Brain pericyte (primary cell): ENCODE data around the gene KCNH6.

Experiments used
- DNase-seq: peaks from one replicate; pipeline ENCODE4 v3.0.0-alpha.2; 2012; ENCODE audit warnings: low read depth, low spot score

KCNH6 gene

DNA sequence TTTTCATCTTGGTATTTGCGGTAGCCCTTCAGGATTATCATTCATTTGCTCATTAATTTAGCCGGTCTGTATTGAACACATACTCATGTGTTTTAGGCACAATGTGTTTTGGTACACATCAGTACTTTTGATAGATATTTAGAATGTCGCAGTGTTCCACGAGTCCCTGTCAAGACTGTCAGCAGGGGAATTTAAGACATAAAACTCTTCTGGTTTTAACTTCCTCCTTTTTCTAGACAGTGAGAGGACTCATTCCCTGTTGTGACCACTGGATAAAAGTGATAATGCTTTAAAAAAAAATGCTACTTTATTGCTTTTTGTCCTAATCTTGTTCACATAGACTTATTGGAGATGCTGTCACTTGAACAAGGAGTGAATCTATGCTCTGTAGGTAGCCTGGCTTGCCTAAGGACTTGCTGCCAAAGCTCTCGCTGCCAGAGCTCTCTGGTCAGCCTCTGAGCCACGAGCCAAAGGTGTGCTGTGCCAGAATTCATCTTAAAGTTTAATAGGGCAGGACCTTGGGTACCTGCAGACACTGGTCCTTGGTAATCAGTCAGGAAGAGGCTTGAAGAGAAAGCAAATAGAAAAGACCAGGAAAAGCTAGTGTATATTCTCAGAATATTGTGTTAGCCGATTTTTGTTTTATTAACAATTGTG lies 32.5 kb downstream of the KCNH6 start:
- DNase-seq = no peak

DNA sequence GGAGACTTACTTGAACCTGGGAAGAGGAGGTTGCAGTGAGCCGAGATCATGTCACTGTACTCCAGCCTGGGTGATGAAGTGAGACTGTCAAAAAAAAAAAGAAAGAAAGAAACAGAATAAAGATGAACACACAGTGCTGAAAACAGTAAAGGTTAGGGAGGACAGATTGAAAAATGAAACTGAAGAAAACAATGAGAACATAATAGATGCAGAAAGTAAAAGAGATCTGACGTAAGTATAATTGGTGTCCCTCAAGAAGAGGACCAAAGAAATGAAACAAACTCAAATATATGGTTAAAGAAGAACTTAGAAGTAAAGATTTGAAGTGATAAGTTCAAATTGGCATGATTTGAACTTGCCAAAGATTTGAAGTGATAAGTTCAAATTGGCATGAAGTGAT lies 34.3 kb downstream of the KCNH6 start:
- no peak for DNase-seq

DNA sequence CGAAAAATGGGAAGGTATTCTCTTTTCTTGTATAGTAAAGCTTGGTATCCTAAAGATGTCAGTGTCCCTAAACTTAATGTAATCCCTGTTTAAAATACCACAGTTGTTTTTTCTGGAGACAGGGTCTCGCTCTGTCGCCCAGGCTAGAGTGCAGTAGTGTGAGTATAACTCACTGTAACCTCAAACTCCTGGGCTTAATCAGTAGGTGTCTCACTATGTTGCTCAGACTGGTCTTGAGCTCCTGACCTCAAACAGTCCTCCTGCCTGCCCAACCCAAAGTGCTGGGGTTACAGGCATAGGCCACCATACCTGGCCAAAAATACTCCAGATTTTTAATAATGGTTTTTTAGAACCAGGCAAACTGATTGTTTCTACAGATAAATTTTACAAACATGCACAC lies 35.3 kb downstream of the KCNH6 start:
- DNase-seq = no peak

DNA sequence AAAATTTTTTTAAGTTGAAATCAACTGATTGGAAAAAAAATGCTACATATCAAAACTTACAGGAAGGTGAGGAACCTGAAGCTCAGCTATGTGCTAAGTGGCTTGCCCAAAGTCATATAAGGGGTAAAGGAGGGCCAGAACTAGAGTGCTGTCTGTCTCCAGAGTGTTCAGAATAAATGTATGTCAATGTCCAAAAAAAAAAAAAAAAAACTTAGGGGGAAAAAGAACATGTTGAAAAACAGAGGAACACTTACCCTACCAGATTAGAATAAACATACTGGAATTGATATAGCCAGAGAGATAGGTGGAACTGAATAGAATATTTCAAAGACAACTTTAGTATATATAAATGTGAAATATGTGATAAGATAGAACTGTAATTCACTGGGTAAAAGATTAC lies 38.7 kb downstream of the KCNH6 start:
- no peak for DNase-seq

DNA sequence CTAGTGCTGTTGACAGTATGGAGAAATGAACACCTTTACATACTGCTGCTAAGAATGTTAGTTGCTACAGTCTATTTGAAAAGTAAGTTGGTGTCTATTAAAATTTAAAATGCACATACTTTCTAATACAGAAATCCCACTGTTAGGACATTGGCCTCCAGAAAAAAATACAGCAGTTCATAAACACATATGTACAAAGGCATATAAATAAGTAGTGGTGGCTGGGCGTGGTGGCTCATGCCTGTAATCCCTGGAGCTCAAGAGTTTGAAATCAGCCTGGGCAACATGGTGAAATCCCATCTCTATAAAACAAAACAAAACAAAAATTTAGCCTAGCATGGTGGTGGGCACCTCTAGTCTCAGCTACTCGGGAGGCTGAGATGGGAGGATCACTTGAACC lies 40.2 kb downstream of the KCNH6 start:
- no peak for DNase-seq

DNA sequence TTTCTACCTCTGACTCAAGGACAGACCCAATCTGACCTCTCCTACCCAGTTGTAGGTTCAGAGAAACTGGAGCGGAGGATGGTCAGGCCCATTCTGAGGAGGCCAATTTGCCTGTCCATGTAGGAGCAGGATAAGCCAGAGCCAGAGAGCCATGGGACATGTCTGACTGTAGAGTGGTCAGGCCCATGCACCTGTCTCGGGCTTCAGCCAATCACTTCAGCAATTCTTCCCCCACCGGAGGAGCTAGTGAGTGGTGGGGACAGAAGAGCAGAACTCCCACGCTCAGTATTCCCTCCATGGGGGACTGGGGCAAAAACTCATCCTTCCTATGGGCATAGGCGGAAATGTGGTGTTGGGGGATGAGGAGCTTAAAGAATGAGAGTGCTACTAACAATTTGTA lies 41.4 kb downstream of the KCNH6 start:
- no peak for DNase-seq

DNA sequence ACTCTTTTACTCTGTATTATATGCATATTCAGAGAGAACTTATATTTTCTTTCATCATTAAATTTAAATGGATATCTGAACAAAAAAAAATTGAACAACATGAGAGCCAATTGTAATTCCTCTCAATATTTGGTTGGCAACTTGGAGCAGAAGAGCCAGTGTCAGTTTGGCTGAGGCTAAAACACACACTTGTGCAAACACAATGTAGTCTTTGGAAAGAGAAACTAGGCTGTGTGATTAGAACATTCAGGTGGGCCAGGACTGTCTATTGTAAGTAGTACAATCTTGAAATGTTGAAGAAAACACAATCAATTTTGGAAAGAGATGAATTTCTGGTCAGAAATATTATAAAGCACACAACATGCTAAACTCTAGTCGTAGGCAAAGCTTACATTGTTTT lies 44.1 kb downstream of the KCNH6 start:
- no peak for DNase-seq

DNA sequence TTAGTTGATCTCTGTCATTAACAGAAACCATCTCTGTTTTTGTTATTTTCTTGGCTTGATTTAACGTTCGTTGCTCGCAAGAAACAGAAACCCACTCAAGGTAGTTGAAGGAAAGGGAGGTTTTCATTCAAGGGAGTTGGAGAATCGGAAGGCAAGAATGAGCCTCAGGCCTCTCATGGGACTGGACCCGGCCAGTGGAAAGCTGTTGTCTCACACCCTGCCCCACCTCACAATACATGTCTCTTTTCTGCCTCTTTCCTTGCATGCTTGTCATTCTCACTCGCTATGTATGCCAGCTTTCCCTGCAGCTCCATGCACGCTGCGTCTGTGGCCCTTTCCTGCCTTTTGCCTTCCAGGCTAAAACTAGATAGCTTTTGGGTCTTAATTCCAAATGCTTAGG lies 45.4 kb downstream of the KCNH6 start:
- no peak for DNase-seq

DNA sequence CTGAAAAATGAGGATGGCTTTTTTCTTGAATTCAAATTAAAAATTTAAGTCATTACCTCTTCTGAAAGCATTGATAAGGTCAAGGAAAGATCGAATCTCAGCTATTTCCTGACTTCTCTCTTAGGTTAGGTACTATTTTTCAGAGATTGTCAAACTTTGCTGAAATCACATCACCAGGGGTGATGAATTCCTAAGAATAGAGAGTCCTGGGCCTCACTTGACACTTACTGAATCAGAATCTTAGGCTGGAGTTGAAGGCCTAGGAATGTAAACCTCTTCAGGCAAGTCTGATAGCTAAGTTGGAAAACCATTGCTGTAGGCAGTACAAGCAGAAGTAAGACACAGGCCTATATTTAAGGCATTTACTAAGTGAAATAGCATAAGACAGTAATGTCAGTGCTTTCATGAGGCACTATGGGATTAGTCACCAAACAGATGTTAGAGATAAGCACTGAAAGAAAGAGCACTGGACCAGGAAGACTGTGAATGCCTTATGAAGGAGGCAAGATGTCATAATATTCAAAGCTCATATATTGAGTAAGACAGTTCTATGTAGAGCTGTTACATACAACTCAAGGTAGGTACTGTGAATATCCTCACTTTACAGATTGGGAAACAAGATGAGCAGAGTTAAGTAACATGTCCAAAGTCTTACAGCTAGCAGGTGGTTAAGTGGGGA lies 48.6 kb downstream of the KCNH6 start:
- DNase-seq = no peak

DNA sequence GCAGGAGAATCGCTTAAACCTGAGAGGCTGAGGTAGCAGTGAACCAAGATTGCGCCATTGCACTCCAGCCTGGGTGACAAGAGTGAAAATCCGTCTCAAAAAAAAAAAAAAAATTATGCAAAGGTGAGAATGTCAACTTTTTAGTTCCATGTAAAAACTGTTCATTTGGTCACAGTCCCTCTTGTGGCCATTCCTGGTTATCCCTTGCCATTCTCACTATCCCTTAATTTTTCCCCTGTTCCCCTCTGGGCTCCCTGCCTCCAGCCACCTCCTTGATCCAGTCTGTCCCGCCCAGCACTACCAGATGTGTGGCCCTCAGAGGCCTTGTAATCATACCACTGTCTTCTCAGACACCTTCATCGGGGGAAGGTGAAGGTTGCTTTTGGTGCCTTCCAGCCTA lies 50.5 kb downstream of the KCNH6 start:
- DNase-seq = no peak

DNA sequence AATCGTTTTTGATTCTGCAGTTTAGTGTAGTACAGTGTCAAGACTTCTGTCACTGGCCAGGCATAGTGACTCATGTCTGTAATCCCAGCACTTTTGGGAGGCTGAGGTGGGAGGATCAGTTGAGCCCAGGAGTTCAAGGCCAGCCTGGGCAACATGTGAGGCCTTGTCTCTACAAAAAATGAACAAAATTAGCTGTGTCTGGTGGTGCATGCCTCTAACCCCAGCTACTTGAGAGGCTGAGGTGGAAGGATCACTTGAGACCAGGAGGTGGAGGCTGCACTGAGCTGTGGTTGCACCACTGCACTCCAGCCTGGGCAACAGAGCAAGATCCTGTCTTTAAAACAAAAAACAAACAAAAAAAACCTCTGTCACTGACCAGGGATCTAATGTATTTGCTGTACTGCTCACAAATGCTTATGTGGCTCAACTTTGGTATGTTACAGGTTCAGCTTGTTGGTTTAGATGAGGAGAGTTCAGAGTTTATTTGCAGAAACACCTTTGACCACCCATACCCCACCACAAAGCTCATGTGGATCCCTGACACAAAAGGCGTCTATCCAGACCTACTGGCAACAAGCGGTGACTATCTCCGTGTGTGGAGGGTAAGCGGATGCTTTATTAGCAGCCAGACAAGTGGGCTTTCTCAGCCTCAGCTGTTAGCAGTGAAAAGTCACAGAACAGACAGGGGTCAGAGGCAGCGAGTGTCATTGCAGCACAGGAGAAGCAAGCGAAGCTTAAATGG lies 55.0 kb downstream of the KCNH6 start:
- no peak for DNase-seq

DNA sequence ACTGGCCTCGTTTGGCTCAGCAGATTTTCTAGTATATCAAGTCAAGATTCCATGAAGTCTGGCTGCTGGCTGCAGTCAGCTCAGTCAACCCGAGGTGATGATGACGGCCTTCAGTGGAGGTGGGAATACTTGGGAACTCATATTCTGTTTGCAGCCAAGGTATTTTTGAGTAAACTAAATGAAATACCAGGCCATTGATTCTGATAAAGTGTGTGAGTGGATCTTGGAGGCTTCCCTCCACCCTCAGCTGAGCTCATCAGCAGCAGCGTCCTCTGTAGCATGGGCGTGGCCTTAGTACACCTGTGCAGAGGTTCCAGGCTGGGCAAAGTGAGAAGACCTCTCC lies 55.6 kb downstream of the KCNH6 start:
- no peak for DNase-seq

DNA sequence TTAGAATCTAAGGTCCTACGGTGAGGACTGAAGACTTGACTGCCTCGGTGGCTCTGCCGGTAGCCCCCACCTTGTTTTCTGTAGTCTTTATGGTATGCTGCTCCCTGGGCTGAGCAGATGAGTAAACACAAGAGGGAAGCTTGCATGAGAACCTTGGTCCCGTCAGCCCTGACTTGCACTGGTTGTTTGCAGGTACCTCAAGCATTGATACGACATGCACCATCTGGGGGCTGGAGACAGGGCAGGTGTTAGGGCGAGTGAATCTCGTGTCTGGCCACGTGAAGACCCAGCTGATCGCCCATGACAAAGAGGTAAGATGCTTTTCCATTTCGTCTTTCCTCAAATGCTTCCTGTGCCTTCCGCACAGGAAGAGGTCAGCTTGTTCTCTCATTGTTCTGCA lies 56.5 kb downstream of the KCNH6 start:
- no peak for DNase-seq

DNA sequence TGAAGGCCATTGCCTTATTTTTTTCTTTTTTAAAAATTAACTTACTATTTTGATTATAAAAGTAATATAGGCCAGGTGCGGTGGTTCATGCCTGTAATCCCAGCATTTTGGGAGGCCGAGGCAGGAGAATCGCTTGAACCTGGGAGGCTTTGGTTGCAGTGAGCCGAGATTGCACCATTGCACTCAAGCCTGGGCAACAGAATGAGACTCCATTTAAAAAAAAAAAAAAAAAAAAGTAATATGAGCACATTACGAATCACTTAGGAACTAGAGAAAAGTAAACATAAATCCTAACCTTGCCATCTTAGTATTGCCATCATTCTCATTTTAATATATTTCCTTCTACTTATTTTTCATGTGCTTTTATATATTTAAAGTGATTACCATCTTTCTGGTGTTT lies 64.6 kb downstream of the KCNH6 start:
- no peak for DNase-seq

DNA sequence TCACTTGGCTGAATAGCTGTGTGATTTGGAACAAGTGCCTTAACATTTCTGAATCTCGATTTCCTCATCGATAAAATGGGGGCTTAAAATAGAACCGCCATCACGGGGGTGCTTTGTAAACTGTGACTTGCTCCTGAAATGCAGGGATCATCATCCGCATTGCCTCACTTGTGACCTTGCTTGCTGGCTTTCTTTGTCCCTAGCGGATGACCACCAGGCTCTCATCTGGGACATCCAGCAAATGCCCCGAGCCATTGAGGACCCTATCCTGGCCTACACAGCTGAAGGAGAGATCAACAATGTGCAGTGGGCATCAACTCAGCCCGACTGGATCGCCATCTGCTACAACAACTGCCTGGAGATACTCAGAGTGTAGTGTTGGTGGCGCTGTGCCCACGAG lies 65.6 kb downstream of the KCNH6 start:
- DNase-seq = no peak

DNA sequence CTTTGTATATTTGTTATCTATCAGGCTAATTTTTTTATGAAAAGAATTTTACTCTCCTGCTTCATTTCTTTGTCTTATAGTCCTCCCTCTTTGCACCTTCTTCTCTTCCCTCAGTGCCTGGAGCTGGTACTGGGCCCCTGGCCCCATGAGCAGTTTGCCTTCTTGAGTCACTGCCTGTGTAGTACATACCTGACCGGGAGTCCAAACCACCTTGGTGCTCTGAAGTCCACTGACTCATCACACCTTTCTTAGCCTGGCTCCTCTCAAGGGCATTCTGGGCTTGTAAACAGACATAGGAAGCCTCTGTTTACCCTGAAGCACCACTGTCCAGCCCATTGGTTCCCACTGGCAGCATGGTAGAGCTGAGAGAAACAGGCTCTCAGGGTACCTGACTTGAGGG lies 66.5 kb downstream of the KCNH6 start:
- no peak for DNase-seq

DNA sequence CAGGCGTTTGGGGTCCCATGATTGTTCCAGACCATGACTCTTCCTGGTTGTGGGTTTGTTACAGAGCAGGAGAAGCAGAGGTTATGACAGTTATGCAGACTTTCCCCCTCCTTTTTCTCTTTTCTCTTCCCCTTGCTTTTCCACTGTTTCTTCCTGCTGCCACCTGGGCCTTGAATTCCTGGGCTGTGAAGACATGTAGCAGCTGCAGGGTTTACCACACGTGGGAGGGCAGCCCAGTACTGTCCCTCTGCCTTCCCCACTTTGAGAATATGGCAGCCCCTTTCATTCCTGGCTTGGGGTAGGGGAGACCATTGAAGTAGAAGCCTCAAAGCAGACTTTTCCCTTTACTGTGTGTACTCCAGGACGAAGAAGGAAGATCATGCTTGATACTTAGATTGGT lies 69.6 kb downstream of the KCNH6 start:
- DNase-seq = no peak

DNA sequence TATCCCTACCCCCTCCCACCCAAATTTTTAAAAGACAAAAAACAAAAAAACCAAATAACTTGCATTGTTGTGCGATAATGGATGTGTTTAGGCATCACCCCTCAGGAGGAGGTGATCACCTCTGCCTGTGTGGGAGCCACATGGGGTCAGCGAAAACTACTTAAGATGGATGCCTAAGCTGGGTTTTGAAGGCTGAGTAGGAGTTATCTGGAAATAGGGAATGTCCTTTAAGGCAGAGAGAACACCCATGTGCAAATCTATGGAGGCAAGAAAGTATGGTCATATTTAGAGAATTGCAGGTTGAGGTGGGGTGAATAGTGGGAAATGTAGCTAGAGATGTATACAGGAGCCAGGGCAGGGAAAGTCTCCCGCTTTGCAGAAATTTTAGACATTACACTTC lies 72.0 kb downstream of the KCNH6 start:
- DNase-seq = no peak
